Activated CD8-positive, alpha-beta memory T cell treated with anti-CD3 and anti-CD28 coated beads for 4 hours (primary cell): ENCODE data around the gene GABARAP.

Experiments used
- DNase-seq, 2 donors: peaks; one replicate each; pipeline ENCODE4 v3.0.0-alpha.2; 2020; ENCODE audit warnings: low read depth in 2 of 2

GABARAP gene

DNA sequence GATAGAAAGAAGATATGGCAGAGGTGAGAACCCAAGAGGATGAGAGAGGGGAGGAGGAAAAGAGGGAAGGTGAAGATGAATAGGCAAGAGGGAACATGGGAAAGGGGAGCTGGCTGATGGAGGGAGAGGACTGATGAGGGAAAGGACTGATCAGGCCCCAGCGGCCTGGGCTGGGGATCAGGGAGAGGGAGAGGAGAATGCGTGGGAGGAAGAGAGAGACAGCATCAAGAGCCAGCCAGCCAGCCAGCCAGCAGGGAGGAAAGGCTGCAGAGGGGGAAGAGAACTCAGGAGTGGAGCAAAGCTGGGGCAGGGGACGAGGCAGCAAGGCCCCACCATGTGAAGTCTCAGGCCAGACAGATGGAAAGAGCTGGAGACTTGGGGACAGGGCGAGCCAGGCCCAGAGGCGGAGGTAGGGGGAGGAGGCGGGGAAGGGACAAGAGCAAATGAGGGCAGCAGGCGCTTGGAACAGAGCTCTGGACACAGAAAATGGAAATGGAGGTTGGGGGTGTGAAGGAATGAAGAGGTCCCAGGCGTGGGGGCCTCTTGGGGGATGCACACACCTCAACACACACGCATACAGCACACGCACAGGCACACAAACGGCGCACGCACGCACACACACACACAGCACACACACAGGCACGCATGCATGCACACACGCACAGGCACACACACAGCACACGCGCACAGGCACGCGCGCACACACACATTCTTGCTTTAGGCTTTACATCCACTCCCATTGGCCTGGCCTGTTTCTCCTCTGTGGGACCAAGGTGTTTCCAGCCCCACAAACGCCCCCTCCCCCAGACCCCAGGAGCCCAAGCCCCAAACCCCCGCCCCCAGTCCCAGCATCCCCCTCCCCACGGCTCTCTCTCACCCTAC, 34.9 kb downstream of the GABARAP start:
- DNase-seq = no peak

DNA sequence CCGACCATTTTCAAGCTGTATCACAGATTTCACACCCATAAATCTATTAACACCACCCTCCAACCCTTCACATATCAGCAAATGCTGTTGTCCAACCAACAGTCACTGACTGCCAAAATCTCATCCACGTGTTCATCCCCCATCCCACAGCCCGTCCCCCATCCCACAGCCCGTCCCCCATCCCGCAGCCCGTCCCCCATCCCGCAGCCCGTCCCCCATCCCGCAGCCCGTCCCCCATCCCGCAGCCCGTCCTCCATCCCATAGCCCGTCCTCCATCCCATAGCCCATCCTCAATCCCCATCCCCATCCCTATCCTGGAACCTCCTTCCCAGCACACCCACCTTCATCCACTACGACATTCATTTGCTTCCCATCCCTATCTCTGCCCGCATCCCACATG, 36.7 kb downstream of the GABARAP start:
- no peak for DNase-seq

DNA sequence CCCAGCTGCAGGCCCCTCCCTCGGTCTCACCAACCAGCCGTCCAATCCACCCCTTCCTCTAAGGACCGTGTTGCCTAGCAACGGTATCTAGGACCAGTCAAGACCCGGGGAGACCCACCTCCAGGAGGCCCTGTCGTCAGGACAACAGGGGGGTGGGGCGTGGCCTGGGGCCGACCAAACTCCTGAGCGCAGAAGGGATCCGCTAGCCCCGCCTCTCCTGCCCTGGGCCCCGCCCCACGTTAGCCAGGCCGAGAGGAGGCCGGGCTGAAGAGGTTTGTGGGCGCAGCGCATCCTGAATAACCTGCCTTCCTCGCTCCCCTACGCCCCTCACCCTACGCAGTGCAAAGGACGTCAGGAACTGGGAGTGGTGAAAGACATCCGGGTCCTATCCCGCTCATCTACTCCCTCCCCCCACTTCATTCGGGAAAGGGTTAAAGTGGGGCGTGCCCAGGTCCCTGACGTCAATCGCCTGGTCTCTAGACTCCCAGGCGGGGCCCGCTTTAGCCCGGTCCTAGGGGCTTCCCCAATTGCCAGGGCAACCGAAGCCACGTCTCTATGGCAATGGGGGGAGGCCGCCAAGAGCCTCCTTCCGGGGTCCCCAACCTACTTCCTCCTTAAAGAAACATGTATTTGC, 37.3 kb downstream of the GABARAP start:
- DNase-seq = peak; percentile 85 to 88

DNA sequence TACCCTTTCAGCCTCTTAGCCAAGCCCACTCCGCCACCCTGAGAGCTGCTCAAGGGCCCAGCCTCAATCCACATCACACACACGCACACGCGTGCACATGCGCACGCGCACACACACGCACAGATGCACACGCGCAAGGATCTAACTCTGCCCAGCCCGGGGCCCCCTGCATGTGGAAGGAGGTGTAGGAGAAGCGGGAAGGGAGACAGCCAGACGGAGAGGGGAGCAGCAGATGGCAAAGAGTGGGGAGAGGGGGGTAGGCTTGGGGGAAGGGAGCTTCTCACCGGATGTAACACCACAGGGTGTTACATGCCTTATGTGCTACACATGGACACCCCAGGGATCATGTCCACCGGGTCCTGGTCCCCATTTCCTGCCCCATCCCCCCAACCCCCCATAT, 37.9 kb downstream of the GABARAP start:
- no peak for DNase-seq

DNA sequence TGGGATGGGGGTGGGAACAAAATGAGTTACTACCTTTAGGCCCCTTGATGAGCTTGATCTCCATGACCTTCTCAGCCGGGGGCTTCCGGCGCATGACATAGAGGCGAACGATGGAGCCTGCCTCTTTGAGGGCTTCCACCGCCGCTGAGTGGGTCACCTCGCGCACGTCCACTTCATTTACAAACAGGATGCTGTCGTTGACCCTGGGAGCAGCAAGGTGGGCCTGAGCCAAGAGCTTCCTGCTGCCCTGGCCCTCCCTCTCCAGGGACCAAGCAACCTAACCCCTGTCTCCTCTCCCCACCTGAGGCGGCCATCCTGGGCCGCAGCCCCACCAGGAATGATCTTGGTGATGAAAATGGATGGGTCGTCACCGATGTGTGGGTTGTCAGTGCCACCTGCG, 38.9 kb downstream of the GABARAP start:
- DNase-seq = no peak

DNA sequence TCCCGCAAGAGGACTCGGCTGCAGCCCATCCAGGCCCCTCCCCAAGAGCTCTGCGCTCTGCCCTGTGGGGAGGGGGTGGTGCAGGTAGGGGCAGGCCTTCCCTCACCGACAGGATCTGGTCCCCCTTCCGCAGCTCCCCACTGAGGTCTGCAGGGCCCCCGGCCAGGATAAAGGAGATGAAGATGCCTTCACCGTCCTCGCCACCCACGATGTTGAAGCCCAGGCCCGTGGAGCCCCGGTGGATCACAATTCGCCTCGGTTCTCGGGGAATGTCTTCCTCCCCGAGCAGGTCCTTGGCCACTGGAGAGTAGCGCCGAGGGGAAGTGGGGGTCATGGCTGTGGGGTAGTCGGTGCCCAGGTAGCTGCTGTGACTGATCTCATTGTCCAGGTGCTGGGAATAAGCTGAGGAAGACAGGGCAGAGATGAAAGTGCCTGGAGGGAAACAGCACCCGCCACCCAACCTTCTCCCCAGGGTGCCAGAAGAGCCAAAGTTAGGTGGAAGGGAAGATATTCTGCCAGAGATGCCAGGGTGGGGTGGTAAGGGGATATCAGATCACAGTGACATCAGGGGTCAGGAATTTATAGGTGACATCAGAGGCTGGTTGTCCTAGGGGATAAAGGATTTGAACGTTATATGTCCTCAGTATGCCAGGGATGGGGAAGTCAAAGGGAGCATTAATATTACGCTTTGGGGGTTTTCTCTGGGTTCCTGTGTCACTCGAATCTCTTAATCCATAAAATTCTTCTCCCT, 45.4 kb downstream of the GABARAP start:
- no peak for DNase-seq

DNA sequence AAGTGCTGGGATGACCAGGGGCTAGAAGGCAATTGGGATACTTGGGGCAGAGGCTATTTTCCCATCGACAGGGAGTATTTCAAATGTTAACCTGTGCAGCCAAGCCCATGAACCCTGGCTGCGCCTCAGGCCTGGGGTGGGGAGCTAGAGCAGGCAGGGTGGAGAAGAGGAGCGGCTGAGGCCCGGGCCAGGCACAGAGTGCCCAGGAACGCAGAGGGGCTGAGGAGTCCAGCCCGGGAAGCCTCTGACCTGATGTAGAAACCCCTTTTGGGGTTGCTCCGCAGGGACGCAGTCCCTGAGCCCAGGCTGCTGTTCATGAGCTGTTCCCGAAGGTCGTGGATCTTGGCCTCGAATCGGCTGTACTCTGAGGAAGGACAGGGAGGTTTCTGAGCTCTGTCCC, 46.3 kb downstream of the GABARAP start:
- DNase-seq = no peak

DNA sequence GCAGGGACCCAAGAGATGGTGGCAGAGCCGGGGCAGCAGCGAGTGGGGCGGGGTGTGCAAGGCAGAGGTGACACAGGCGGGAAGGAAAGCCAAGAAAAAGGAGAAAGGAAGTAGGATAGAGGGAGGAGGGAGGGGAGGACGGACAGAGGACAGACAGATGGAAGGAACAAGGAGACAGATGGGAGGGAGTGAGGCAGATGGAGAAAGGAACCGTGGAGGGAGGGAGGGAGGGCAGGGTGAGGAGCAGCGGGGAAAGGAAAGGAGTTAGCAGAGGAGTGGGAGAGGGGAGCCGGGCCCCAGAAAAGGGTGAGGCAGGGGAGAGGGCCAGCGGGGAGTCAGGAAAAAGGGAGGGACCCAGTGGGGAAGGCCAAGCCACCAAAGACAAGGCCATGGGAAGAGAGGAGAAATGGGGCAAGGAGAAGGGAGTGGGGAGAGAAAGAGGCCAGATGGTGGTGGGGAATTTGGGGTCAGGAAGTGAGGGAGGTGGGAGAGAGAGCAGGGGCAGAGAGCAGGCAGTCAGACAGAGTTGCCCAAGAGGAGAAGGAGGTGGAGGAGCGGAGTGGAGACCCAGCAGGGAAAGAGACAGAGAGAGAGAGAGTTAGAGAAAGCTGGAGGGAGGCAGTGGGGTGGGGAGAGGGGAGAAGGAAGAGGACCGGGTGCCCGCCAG, 49.8 kb downstream of the GABARAP start:
- no peak for DNase-seq

DNA sequence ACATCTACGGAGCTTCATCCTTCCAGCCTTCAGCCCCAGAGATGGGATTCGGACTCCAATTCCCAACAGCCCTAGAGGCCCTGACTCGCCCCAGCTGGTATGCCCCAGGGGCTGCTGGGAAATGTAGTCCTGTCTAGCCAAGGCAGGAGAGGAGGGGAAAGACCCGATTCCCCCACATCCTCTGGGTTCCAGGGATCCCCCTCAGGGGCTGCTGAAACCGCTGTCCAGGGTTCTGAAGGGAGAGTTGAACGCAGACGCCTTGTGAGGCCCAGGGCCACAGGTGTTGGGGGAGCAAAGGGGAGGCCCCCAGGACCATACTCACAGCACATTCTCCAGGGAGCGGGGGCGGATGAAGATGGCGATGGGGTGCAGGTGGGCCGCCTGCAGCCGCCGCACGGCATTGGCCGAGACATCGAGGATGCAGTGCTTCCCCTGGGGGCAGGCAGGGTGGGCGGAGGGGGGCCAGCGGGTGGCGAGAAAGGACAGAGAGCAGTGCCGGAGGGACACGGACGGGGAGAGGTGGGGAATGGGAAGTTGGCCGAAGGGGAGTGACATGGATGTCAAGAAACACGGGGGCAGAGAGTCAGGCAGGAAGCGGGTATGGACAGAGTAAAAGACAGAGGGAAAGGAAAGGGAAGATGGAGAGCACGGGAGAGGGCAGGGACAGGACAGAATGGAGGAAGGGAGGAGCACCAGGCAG, 50.5 kb downstream of the GABARAP start:
- DNase-seq = no peak

DNA sequence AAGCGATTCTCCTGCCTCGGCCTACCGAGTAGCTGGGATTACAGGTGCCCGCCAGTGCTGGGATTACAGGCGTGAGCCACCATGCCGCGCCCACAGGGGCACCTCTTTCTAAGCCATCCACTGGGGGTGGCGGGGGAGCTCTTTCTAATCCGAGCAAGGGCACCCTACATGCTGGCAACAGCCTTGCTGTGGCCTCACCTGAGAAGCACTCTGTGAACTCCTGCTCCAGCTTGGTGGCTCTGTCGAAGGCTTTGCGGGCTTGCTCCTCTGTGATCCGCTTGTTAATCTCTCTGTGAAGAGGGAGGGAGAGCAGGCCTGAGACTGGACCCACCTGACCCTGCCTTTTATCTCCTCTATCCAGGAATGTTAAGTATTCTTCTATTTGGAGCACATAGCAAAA, 51.2 kb downstream of the GABARAP start:
- DNase-seq = no peak

DNA sequence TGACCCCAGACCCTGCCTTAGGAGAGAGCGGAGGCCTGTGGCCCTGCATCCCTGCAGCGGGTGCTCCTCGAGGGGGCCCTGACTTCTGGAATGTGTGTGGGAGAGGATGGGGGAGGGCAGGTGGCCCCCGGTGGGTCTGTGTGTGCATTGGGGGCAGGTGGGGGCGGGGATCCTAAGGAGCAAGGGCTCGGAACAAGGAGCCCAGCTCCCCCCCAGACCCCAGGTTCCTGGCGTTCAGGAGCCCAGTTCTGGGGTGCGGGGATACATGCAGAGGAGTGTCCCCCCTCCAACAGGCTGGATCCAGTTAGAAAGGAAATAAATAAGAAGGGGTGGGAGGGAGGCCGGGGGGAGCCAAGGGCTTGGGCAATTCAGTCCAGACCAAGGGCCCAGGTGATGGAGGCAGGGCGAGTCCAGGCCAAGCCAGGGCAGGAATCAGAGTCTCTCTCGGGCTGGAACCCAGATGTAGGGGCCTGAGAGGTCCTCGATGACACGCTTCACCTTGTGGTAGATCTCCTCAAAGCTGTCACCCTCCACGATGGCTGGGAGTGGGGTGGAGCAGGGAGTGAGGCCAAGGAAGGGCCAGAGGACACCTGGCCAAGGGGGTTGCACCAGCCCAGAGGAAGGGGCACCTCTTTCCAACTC, 51.9 kb downstream of the GABARAP start:
- no peak for DNase-seq
